HepG2 (cell line): Measurements from ENCODE around the gene AIF1. TPM values are rescaled to one million over a fixed set of nuclear protein-coding genes. Genes with fewer than 3 reads are reported as not detected.

Source experiments
- AKAP8 ChIP-seq: sonication (generic); formaldehyde crosslinking; IDR thresholded peaks from 2 replicates; pipeline ENCODE4 v1.5.1; 2020; ENCODE audit warnings: mild to moderate bottlenecking, missing genetic modification reagents
- ARNTL ChIP-seq: sonication (generic); formaldehyde crosslinking; IDR thresholded peaks from 2 replicates; pipeline ENCODE4 v1.4.0; 2020; ENCODE audit warnings: mild to moderate bottlenecking, missing genetic modification reagents
- CENPX ChIP-seq: sonication (generic); formaldehyde crosslinking; IDR thresholded peaks from 2 replicates; pipeline ENCODE4 v1.9.0; 2021; ENCODE audit warnings: mild to moderate bottlenecking, missing genetic modification reagents, moderate library complexity
- FOXA3 ChIP-seq: IDR thresholded peaks from 2 replicates; pipeline ENCODE4 v1.6.1; 2016; ENCODE audit warnings: missing genetic modification reagents, missing compliant biosample characterization
- FOXJ3 ChIP-seq: sonication (generic); formaldehyde crosslinking; IDR thresholded peaks from 2 replicates; pipeline ENCODE4 v1.4.0; 2020; ENCODE audit warnings: missing genetic modification reagents, mild to moderate bottlenecking, borderline replicate concordance
- JUN ChIP-seq: sonication (generic); formaldehyde crosslinking; IDR thresholded peaks from 2 replicates; pipeline ENCODE4 v1.4.0; 2020; ENCODE audit warnings: mild to moderate bottlenecking, missing genetic modification reagents
- JUND ChIP-seq: sonication (generic); formaldehyde crosslinking; IDR thresholded peaks from 2 replicates; pipeline ENCODE4 v1.8.0; 2022; ENCODE audit warnings: mild to moderate bottlenecking, missing genetic modification reagents
- KAT8 ChIP-seq: IDR thresholded peaks from 2 replicates; pipeline ENCODE4 v1.6.1; 2016; ENCODE audit warnings: missing genetic modification reagents, missing compliant biosample characterization
- KDM2A ChIP-seq: sonication (generic); formaldehyde crosslinking; IDR thresholded peaks from 2 replicates; pipeline ENCODE4 v1.4.0; 2020; ENCODE audit warnings: low read depth, missing genetic modification reagents, borderline replicate concordance
- KDM6A ChIP-seq: IDR thresholded peaks from 2 replicates; pipeline ENCODE4 v1.6.1; 2016; ENCODE audit warnings: low read depth
- MAFG ChIP-seq: sonication (generic); formaldehyde crosslinking; IDR thresholded peaks from 2 replicates; pipeline ENCODE4 v1.5.1; 2020; ENCODE audit warnings: mild to moderate bottlenecking, missing genetic modification reagents
- NFE2 ChIP-seq: sonication (generic); formaldehyde crosslinking; IDR thresholded peaks from 2 replicates; pipeline ENCODE4 v1.4.0; 2020; ENCODE audit warnings: missing genetic modification reagents
- PAX8 ChIP-seq: sonication (generic); formaldehyde crosslinking; IDR thresholded peaks from 2 replicates; pipeline ENCODE4 v1.8.0; 2022; ENCODE audit warnings: mild to moderate bottlenecking, missing genetic modification reagents, borderline replicate concordance
- RARA ChIP-seq: IDR thresholded peaks from 2 replicates; pipeline ENCODE4 v1.6.1; 2016; ENCODE audit warnings: missing genetic modification reagents, missing compliant biosample characterization
- SMAD3 ChIP-seq: sonication (generic); formaldehyde crosslinking; IDR thresholded peaks from 2 replicates; pipeline ENCODE4 v1.4.0; 2020; ENCODE audit warnings: missing genetic modification reagents
- ZNF230 ChIP-seq: sonication (generic); formaldehyde crosslinking; IDR thresholded peaks from 2 replicates; pipeline ENCODE4 v1.4.0; 2020; ENCODE audit warnings: mild to moderate bottlenecking, missing genetic modification reagents
- ZNF337 ChIP-seq: sonication (generic); formaldehyde crosslinking; IDR thresholded peaks from 2 replicates; pipeline ENCODE4 v1.5.1; 2020; ENCODE audit warnings: missing genetic modification reagents, low read depth, mild to moderate bottlenecking, borderline replicate concordance
- ZNF672 ChIP-seq: sonication (generic); formaldehyde crosslinking; IDR thresholded peaks from 2 replicates; pipeline ENCODE4 v1.8.1; 2022; ENCODE audit warnings: missing genetic modification reagents
- ZNF703 ChIP-seq: sonication (generic); formaldehyde crosslinking; IDR thresholded peaks from 2 replicates; pipeline ENCODE4 v1.5.1; 2020; ENCODE audit warnings: missing genetic modification reagents, mild to moderate bottlenecking, moderate library complexity, borderline replicate concordance
- ZNF75D ChIP-seq: sonication (generic); formaldehyde crosslinking; IDR thresholded peaks from 2 replicates; pipeline ENCODE4 v1.8.1; 2023; ENCODE audit warnings: missing genetic modification reagents, mild to moderate bottlenecking, borderline replicate concordance
- ZNF800 ChIP-seq: sonication (generic); formaldehyde crosslinking; IDR thresholded peaks from 2 replicates; pipeline ENCODE4 v1.4.0; 2020; ENCODE audit warnings: missing genetic modification reagents
- ZSCAN9 ChIP-seq: IDR thresholded peaks from 2 replicates; pipeline ENCODE4 v1.6.1; 2016; ENCODE audit warnings: borderline replicate concordance
- polyA plus RNA-seq, 8 experiments: library from polyadenylated mRNA; depleted of rRNA in 3 of 8; stranded (reverse) in 7 of 8; unstranded in 1 of 8; fragments of >200 nt; fragmentation: Illumina TruSeq in 4 of 8; extraction: Trizol in 4 of 8; gene quantifications; 2 replicates each; pipeline versions ENCODE4 v1.2.1 to v1.2.3, GENCODE V29; 2011 to 2016; ENCODE audit warnings: low read depth in 4 of 8, missing spikeins in 1 of 8, mixed read lengths in 1 of 8; ENCODE audit not compliant: insufficient read depth in 1 of 8
- total RNA-seq, 5 experiments: library from RNA; depleted of rRNA; stranded (reverse); fragments of >200 nt; fragmentation: Illumina TruSeq; extraction: Trizol; gene quantifications; 2 replicates each; pipeline ENCODE4 v1.2.3, GENCODE V29; 2016; ENCODE audit warnings: low read depth in 1 of 5
- TF ChIP-seq, protein P1 (sequence below): sonication (generic); formaldehyde crosslinking; IDR thresholded peaks from 2 replicates; pipeline ENCODE4 v1.8.1; 2023; ENCODE audit warnings: missing genetic modification reagents, inconsistent platforms, borderline replicate concordance
- TF ChIP-seq, protein P2 (sequence below): sonication (generic); formaldehyde crosslinking; IDR thresholded peaks from 2 replicates; pipeline ENCODE4 v1.4.0; 2020; ENCODE audit warnings: missing genetic modification reagents, borderline replicate concordance
- TF ChIP-seq, protein P3 (sequence below): IDR thresholded peaks from 2 replicates; pipeline ENCODE4 v1.6.1; 2016; ENCODE audit warnings: low read depth

AIF1 gene
- total and polyA plus RNA-seq, 2 of the 13 experiments (the other 11 are each of a cell fraction or from before 2014, with no cell fraction given): 1.5 TPM; not detected in 1

GRCh38 chr6:31620586-31621319, 5.7 kb downstream of the AIF1 start, which contains the start of gene PRRC2A (continued):
- peak; percentile 79 for TF ChIP-seq KAT8 (CRISPR knock-in tag)
- 0 out of 2 replicates have a peak, but pooled peaks have one; percentile 35 for TF ChIP-seq ZSCAN9 (CRISPR knock-in tag)
- no peak; the same call in 1 of the 2 replicates for TF ChIP-seq ZNF75D (CRISPR knock-in tag)
- TF ChIP-seq PAX8 (CRISPR knock-in tag): no peak; the same call in 1 of the 2 replicates
- TF ChIP-seq ZNF703 (CRISPR knock-in tag): no peak; the same call in 1 of the 2 replicates
- peak; percentile 20; the same call in 1 of the 2 replicates for TF ChIP-seq RARA (CRISPR knock-in tag)
- TF ChIP-seq ZNF337 (CRISPR knock-in tag): no peak
- TF ChIP-seq ZNF672 (CRISPR knock-in tag): no peak
- TF ChIP-seq ARNTL (CRISPR knock-in tag): no peak
- TF ChIP-seq AKAP8 (CRISPR knock-in tag): no peak
- TF ChIP-seq FOXA3 (CRISPR knock-in tag): no peak
- no peak for TF ChIP-seq KDM6A (CRISPR knock-in tag)
- TF ChIP-seq JUN (CRISPR knock-in tag): no peak
- no peak for TF ChIP-seq FOXJ3
- no peak for TF ChIP-seq CENPX (CRISPR knock-in tag)
- no peak for TF ChIP-seq NFE2 (CRISPR knock-in tag)
- TF ChIP-seq, protein P1, sequence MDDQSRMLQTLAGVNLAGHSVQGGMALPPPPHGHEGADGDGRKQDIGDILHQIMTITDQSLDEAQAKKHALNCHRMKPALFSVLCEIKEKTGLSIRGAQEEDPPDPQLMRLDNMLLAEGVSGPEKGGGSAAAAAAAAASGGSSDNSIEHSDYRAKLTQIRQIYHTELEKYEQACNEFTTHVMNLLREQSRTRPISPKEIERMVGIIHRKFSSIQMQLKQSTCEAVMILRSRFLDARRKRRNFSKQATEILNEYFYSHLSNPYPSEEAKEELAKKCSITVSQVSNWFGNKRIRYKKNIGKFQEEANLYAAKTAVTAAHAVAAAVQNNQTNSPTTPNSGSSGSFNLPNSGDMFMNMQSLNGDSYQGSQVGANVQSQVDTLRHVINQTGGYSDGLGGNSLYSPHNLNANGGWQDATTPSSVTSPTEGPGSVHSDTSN (CRISPR knock-in tag): no peak
- TF ChIP-seq MAFG: no peak
- TF ChIP-seq JUND (CRISPR knock-in tag): no peak
- peak; percentile 77; the same call in 1 of the 2 replicates for TF ChIP-seq KDM2A (CRISPR knock-in tag)
- TF ChIP-seq, protein P2, sequence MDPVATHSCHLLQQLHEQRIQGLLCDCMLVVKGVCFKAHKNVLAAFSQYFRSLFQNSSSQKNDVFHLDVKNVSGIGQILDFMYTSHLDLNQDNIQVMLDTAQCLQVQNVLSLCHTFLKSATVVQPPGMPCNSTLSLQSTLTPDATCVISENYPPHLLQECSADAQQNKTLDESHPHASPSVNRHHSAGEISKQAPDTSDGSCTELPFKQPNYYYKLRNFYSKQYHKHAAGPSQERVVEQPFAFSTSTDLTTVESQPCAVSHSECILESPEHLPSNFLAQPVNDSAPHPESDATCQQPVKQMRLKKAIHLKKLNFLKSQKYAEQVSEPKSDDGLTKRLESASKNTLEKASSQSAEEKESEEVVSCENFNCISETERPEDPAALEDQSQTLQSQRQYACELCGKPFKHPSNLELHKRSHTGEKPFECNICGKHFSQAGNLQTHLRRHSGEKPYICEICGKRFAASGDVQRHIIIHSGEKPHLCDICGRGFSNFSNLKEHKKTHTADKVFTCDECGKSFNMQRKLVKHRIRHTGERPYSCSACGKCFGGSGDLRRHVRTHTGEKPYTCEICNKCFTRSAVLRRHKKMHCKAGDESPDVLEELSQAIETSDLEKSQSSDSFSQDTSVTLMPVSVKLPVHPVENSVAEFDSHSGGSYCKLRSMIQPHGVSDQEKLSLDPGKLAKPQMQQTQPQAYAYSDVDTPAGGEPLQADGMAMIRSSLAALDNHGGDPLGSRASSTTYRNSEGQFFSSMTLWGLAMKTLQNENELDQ: no peak
- no peak for TF ChIP-seq ZNF800
- TF ChIP-seq ZNF230 (CRISPR knock-in tag): peak; percentile 60; the same call in 1 of the 2 replicates
- no peak for TF ChIP-seq SMAD3 (CRISPR knock-in tag)
- TF ChIP-seq, protein P3, sequence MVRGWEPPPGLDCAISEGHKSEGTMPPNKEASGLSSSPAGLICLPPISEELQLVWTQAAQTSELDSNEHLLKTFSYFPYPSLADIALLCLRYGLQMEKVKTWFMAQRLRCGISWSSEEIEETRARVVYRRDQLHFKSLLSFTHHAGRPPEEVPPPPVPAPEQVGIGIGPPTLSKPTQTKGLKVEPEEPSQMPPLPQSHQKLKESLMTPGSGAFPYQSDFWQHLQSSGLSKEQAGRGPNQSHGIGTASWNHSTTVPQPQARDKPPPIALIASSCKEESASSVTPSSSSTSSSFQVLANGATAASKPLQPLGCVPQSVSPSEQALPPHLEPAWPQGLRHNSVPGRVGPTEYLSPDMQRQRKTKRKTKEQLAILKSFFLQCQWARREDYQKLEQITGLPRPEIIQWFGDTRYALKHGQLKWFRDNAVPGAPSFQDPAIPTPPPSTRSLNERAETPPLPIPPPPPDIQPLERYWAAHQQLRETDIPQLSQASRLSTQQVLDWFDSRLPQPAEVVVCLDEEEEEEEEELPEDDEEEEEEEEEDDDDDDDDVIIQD: no peak
